Germinal center (tissue), 1 donor: ENCODE data around the gene MB.
A peak's percentile ranks its signal among the peaks of the same experiment; 100 is the strongest.
"Not testable (repeated sequence)": the region's sequence is repeated elsewhere in the genome, so short reads cannot be mapped to it uniquely, and the experiment has no call there.

Source experiments
- DNase-seq: peaks from one replicate; pipeline ENCODE4 v3.0.0; 2012; ENCODE audit warnings: mixed read lengths, low spot score

The MB gene

DNA sequence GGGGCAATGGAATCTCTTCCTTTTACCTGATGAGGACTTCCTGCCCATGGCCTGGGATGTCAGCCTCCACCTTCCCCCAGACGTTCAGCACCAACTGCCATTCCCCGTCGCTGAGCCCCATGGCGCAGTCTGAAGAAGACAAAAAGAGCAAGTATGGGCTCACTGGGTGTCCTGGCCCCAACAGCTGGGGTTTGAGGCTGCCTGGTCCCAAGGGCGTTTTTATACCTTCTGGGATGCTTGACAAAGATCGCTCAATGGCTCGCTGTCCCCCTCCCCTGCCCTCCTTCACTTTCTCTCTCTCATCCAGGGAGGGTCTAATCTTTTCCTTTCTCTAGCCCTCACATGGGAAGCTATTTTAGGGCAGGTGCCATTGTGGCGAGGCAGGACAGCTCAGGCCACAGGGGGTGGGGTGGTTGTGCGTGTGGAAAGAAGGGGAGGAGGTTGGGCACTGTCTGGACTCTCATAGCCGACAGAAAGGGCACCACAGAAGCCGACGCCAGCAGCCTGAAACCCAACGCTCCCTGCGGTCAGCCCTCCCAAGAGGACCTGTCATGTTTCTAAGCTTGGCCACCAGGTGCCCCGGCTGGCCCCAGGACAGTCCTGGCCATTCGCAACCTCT lies at the start of gene MB:
Gene MB, minus strand, starts transcription at position 193 of the 619 bp plus-strand sequence. Its CDS starts 72 bp downstream, at position 121.
- DNase-seq, result no peak

GRCh38 chr22:35666699-35667098 lies 49.6 kb upstream of the MB start:
- DNase-seq, result not testable (repeated sequence)

DNA sequence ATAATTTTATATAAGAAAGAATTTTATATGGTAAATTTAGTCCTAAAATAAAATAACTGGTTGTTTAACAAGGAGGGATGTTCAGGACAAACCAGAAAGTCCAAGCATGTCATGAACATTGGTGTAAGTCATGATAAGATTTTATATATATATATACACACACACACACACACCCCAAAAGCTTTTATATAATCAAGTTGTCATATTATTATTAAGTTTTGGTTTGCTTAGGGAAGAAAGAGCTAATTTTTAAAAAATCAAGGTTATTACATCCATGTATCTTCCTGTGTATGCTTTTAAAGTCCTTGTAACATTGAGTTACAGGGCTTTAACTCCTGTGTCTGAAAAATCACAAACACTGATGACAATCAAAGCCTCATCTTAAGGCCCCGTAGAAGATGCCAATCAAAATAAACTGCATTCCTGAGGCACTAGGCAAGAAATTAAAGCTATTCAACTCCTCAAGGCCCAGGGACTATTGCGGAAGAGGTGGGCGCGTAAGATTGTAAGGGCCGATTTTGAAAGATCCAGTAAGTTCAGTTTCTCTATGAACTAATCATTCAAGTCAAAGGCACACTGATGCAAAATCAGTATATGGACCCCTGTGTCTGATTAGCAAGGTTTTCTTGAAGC lies 47.9 kb upstream of the MB start:
- DNase-seq, result no peak

- DNase-seq, result no peak
Measured at GRCh38 chr22:35663371-35663770, 46.2 kb upstream of the MB start.

DNA sequence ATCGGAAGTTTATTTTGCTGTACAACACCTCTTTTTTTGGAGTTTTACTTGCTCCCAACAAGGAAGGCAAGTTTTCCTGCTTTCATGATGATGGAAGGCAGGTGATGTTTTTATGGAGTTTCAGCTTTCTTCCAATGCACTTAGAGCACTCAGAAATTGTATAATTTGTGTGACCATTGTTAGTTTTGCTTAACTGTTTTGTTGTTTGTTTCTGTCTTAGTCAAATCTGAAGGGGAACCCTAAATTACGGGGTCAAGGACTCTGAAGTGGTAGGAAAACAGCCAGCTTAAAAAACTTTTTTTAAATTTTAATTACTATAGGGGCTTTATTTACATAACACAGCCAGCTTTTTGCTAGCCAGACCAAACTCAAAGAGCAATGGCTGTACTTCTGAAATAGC lies 45.8 kb upstream of the MB start:
- DNase-seq, result no peak

DNA sequence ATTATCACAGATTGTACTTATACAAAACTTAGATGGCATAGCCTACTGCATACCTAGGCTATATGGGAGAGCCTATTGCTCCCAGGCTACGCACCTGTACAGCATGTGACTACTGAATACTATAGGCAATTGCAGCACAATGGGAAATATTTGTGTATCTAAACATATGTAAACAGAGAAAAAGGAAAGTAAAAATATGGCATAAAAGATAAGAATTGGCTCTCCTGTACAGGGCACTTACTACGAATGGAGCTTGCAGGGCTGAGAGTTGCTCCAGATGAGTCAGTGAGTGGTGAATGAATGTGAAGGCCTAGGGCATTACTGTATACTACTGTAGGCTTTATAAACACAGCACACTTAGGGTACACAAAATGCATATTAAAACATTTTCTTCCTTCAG lies 44.3 kb upstream of the MB start:
- no peak for DNase-seq

- DNase-seq, result no peak
Measured at GRCh38 chr22:35660291-35661127, 43.4 kb upstream of the MB start.

DNA sequence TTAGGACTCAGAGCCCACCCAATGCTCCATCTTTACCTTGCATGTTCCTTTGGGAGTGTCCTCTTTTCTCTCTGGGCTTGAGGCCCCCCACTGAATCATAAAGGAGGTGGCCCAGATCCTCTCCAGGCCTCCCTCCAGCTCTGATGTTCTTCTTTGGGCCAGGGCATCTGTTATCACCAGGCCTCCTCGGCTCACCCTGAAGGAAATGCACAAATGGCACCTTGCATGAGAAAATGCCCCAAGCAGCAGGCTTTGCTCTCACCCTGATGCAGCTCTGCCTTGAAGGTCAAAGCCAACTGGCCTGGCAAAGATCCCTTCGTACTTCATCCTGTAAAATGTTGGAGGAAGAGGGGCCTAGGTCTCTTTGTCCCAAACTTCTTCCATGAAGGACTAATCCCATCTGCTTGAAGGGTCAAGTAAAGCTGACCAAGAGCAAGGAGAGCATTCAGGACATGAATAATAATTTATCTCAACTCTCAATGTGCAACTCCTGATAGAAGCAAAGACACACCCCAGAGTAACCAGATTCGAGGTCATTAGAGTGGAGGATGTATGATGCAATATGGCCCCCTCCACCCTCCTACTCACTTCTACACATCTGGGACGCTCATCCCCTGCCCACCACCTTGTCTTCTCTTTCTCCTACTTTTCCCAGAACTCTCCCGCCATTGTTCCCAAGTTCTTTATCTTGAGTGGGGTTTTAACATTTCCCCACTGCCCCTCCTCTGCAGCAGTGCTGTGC lies 40.6 kb upstream of the MB start:
- DNase-seq, result no peak

DNA sequence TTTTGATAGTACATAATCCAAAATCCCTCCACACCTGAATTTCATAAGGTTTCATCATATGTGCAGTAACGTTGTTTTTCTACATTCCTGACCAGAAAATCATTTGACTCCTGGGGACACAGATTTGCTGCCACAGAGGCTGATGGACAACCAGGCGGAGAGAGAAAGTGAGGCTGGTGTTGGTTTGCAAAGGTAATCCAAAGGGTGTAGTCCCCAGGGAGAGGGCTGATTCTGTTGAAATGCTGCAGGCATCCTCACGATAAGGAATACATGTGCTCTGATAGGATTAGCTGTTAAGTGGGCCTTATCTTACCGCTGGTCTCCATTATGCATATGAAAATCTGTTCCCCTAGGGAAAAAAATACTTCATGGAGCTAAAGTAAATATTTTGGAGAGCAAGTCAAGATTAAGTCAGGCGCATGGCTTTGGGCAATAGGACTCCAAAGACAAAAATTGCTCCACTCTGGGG lies 39.2 kb upstream of the MB start:
- DNase-seq, result no peak

DNA sequence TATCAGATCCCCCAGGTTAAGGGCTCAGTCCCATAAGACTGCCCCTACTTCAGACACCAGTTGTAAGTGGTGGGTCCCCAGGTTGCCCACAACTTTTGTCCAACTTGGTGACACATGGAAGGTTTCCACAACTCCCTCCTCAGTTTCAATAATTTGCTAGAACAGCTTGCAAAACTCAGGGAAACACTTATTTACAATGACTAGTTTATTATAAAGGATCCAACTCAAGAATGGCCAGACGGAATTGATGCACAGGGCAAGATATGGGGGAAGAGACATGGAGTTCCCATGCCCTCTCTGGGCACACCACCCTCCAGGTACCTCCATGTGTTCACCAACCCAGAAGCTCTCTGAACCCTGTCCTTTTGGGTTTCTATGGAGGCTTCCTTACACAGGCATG lies 36.7 kb upstream of the MB start:
- no peak for DNase-seq

DNA sequence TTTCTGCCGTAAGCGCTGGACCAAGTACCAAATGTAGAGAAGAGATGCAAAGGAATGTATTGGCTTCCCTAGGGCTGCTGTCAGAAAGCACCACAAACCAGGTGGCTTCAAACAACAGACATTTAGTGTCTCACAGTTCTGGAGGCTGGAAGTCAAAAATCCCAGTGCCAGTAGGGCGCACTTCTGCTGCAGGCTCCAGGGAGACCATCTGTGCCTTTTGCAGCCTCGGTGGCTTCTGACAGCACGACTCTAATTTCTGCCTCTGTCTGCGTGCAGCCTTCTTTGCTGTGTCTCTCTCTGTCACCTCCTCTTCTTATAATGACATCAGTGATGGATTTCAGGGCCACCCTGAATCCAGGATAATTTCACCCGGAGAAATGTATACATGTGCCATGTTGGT lies 34.0 kb upstream of the MB start:
- DNase-seq, result no peak

DNA sequence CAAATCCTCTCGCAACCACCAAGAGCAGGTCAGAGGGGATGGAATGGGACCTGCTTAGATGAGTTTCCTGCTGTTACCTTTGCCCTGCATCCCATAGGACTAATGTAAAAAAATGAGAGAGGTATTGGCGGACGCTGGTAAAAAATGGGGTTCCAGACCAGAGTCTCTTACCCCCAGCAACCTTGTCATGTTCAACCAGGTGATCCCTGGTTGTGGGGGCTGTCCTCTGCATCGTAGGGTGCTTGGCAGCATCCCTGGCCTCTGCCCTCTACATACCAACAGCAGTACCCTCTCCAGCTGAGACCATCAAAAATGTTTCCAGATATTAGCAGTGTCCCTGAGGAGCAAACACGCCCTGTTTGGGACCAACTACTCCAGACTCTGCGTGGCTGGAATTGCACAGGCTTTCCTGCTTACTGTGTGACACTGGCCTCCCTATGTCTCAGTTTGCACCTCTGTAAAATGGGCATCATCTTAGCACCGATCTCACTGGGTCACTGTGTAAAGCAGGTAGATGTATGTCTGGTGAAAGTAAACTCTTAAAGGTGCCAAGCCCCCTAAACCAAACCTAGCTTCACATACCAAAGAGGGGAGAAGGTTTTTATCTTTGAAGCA lies 32.6 kb upstream of the MB start:
- no peak for DNase-seq

GRCh38 chr22:35649026-35649553 lies 32.0 kb upstream of the MB start:
- no peak for DNase-seq

DNA sequence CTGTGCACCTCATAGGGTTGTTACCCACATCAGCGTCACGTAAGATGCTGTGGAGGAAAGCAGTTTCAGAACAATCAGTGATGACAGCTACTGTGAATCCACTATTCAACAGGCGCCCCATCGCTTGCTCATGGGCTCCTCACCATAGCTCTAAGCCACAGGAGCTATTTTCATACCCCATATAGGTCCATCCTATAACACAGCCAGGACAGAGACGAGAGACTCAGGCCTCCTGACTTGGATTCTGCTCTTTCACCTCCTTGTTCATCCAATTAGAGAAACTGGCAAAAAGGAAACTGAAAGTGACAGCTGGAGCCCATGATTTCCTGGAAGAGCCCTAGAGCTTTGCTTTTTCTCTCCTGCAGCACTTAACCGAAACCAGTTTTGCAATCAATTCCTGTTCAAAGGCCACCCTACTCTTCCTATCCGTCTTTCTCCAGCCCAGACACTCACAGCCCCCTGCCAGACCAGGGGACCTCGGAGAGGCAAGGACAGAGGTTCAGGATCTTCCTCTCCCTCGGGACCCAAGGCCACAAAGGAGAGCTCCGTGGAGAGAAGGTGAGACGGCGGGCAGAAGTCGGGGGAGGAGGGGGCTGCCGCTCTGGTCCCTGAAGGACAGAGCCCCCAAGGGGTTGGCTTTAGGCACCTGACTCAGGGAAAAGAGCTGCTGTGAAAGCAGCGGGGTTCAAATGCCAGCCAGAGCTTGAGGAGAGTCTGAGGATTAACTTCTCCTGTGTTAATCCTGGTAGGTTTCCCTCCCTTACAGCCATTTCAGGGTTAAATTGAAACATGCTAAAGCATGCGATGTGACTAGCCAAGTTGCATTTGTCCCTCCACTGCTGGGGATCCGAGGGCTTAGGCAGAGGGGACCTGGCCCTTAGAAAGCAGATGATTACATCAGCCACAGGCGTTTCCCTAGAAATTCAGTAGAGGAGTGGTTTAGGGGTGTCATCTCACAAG lies 31.2 kb upstream of the MB start, which contains the start of gene APOL6:
Gene APOL6, plus strand, starts transcription at position 381 of the 960 bp plus-strand sequence. CDS start 7,980 bp downstream, outside the sequence.
- DNase-seq, result peak; percentile 75

DNA sequence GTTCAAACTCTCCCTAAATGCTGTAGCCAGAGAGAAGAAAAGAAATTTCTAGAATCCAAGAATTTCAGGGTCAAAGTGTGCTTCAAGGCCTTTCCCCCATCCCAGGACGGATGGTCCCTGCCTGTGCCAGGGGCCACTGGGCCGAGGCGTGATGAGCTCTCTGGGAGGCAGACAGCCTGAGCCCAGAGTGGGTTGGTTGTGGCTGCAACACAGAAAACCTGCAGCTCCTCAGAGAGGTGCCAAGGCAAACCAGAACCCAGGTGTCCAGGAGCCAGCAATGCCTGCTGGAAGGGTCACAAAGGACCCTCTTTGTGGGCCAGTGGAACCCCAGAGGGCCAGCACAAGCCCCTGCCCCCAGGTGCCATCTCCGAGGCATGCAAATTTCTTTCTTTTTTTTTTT lies 28.5 kb upstream of the MB start:
- no peak for DNase-seq

GRCh38 chr22:35643991-35644390 lies 26.9 kb upstream of the MB start:
- no peak for DNase-seq

- DNase-seq, result no peak
Measured at GRCh38 chr22:35642305-35642741, 25.2 kb upstream of the MB start.

DNA sequence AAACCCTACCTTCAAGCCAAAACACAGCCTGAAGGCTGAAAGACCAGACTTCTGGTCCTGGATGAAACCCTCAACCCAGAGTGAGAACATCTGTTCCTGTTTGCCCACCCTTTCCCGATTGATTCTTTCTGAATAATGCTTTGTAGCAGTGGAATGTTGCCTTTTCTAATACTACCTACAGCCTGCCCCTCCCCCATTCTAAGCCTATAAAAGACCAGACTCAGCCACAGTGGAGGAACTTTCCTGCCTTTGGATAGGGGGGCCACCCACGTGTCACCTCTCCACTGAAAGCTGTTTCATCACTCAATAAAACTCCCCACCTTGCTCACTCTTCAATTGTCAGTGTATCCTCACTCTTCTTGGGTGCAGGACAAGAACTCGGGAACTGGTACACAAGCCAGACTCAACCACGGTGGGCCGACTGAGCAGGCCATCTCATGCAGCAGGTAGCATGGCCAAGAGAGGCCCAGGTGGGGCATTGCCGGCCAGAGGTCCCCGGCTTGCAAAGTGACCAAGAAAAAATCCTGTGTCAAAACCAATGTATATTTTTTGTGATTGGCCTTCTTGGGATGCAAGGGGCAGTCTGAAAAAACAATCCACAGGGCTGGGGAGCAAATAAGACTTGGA lies 24.5 kb upstream of the MB start:
- no peak for DNase-seq

- DNase-seq, result no peak
Measured at GRCh38 chr22:35638410-35638809, 21.3 kb upstream of the MB start.

DNA sequence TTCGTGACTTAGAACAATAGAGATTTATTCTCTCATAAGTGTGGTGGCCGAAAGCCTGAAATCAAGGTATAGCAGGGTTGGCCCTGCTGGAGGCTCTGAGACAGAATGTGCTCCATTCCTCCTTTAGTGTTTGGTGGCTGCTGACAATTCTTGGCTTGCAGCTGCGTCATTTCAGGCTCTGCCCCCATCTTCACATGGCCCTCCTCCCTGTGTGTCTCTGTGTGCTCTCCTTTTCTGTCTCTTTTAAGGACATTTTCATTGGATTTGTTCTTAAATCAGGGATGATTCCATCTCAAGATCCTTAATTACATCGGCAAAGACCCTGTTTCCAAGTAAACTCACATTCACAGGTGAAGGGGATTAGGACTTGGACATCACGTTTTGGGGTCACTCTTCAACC lies 20.9 kb upstream of the MB start:
- no peak for DNase-seq
